Measurements from ENCODE around the gene TWIST2.

DNA sequence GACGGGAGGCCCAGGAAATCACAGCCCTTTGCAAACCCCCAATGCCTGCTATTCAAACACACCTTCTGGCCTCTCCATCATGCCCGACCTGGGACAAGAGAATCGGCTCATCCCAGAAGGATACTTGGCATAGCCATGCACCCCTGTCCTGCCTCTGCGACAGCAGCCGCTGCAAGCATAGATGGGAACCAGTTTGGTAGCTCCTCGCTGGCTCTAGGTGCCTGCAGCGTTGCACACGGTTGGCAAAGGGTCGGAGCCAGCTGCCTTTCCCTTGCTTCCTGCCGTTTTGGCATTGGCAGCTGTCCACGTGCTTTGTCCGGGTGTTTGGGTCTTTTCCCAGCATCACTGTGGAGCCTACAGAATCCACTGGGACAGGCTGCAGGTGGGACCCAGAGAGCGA, 76.9 kb downstream of the TWIST2 start:
- TF ChIP-seq, protein P1, sequence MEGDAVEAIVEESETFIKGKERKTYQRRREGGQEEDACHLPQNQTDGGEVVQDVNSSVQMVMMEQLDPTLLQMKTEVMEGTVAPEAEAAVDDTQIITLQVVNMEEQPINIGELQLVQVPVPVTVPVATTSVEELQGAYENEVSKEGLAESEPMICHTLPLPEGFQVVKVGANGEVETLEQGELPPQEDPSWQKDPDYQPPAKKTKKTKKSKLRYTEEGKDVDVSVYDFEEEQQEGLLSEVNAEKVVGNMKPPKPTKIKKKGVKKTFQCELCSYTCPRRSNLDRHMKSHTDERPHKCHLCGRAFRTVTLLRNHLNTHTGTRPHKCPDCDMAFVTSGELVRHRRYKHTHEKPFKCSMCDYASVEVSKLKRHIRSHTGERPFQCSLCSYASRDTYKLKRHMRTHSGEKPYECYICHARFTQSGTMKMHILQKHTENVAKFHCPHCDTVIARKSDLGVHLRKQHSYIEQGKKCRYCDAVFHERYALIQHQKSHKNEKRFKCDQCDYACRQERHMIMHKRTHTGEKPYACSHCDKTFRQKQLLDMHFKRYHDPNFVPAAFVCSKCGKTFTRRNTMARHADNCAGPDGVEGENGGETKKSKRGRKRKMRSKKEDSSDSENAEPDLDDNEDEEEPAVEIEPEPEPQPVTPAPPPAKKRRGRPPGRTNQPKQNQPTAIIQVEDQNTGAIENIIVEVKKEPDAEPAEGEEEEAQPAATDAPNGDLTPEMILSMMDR (IDR thresholded peaks at IDR 0.05) = no peak
- no peak for TF ChIP-seq POLR2A (IDR thresholded peaks at IDR 0.05)
